A673 (cell line): ENCODE measurements around the gene SORD. TPM values are rescaled to one million over a fixed set of nuclear protein-coding genes. Genes with fewer than 3 reads are reported as not detected.
"Not testable (repeated sequence)": the region's sequence is repeated elsewhere in the genome, so short reads cannot be mapped to it uniquely, and the experiment has no call there.

Experiments
- BruUV-seq: library from RNA; stranded (reverse); fragments of 400-500 nt; replicated peaks from 2 replicates; lab custom pipeline; 2021; lab: Mats Ljungman, UMichigan
- CTCF ChIA-PET: fragments of 300-600 bp; sonication (Branson Sonifier 250); formaldehyde crosslinking; loops from one replicate; lab custom pipeline; 2022; ENCODE audit warnings: antibody characterized with exemption; lab: Charles Lee
- POLR2A ChIA-PET: fragments of 300-600 bp; sonication (Branson Sonifier 250); formaldehyde crosslinking; loops from one replicate; lab custom pipeline; 2022; ENCODE audit warnings: antibody characterized with exemption; ENCODE audit not compliant: low non-redundant PET; lab: Charles Lee
- DNase-seq: peaks from one replicate; pipeline ENCODE4 v3.0.0-alpha.2; 2015; ENCODE audit warnings: low spot score
- H3K27ac ChIP-seq: fragments of 200-600 bp; sonication (generic); 2 replicates; pipeline ENCODE4 v1.5.1; 2016; ENCODE audit warnings: mixed run types, low read depth, mild to moderate bottlenecking, mixed read lengths, antibody characterized with exemption, low read length; ENCODE audit not compliant: poor library complexity, severe bottlenecking
- H3K27me3 ChIP-seq: fragments of 200-600 bp; sonication (generic); replicated peaks from 2 replicates; pipeline ENCODE4 v1.6.1; 2017; ENCODE audit warnings: mixed run types, low read depth, mild to moderate bottlenecking, mixed read lengths, antibody characterized with exemption, low read length; ENCODE audit not compliant: insufficient read depth, poor library complexity
- H3K36me3 ChIP-seq: fragments of 200-600 bp; sonication (generic); 2 replicates; pipeline ENCODE4 v1.6.1; 2016; ENCODE audit warnings: mixed run types, mild to moderate bottlenecking, mixed read lengths, antibody characterized with exemption, low read length; ENCODE audit not compliant: insufficient read depth, poor library complexity, severe bottlenecking
- H3K4me1 ChIP-seq: fragments of 200-600 bp; sonication (generic); 2 replicates; pipeline ENCODE4 v1.6.1; 2017; ENCODE audit warnings: mixed run types, mild to moderate bottlenecking, mixed read lengths, antibody characterized with exemption, low read length; ENCODE audit not compliant: insufficient read depth, poor library complexity, severe bottlenecking
- H3K4me3 ChIP-seq: fragments of 200-600 bp; sonication (generic); 2 replicates; pipeline ENCODE4 v1.5.1; 2016; ENCODE audit warnings: low read depth, mixed run types, mild to moderate bottlenecking, mixed read lengths, low read length; ENCODE audit not compliant: poor library complexity, severe bottlenecking
- H3K9me3 ChIP-seq: fragments of 200-600 bp; sonication (generic); 2 replicates; pipeline ENCODE4 v1.6.1; 2016; ENCODE audit warnings: mixed run types, low read depth, mild to moderate bottlenecking, mixed read lengths, antibody characterized with exemption, low read length; ENCODE audit not compliant: poor library complexity, severe bottlenecking
- EZH2 ChIP-seq: fragments of 200-600 bp; sonication (generic); IDR thresholded peaks from 2 replicates; pipeline ENCODE4 v1.6.1; 2017; ENCODE audit warnings: borderline replicate concordance, low read depth, mild to moderate bottlenecking, mixed read lengths, antibody characterized with exemption, low read length; ENCODE audit not compliant: poor library complexity, severe bottlenecking
- intact Hi-C: fragments of 100-400 bp; cut with micrococcal nuclease; formaldehyde crosslinking; loops from one replicate; pipeline ENCODE4 v1.10.0; 2022; ENCODE audit not compliant: unreplicated experiment
- total RNA-seq: library from RNA; stranded (reverse); gene quantifications from 2 replicates; pipeline ENCODE4 v1.2.3, GENCODE V29; 2021
- TF ChIP-seq, protein P1 (sequence below): fragments of 300-800, 200-600 bp; sonication (generic); conservative IDR thresholded peaks from 2 replicates; pipeline ENCODE4 v1.5.1; 2017; ENCODE audit warnings: low read depth, mild to moderate bottlenecking, antibody characterized with exemption, low read length, moderate library complexity, mixed read lengths

SORD gene
- total RNA-seq, 1 experiment from 2014 or later, result 286 TPM

DNA sequence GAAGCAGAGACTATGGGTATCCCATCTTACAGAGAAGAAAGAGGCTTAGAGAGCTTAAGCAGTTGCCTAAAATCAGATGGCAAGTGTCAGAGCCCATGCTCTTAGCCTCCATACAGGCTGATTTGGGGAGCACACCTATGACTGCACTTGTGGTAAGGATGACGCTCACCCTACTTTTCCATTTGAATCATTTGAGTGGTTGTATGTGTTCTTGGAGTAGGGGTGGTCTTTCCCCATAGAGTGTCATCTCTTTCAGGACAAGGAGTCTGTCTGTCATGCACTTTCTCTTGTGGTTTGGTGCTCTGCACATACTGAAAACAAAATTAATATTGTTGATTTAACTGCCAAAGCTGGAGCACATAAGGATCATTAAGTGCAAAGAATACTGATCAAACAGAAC is 35.3 kb upstream of the SORD start:
- DNase-seq, POLR2A ChIA-PET, intact Hi-C loops, H3K4me3 ChIP-seq, CTCF ChIA-PET, H3K9me3 ChIP-seq, H3K4me1 ChIP-seq, H3K27ac ChIP-seq, H3K27me3 ChIP-seq, H3K36me3 ChIP-seq, BruUV-seq: not testable (repeated sequence)

DNA sequence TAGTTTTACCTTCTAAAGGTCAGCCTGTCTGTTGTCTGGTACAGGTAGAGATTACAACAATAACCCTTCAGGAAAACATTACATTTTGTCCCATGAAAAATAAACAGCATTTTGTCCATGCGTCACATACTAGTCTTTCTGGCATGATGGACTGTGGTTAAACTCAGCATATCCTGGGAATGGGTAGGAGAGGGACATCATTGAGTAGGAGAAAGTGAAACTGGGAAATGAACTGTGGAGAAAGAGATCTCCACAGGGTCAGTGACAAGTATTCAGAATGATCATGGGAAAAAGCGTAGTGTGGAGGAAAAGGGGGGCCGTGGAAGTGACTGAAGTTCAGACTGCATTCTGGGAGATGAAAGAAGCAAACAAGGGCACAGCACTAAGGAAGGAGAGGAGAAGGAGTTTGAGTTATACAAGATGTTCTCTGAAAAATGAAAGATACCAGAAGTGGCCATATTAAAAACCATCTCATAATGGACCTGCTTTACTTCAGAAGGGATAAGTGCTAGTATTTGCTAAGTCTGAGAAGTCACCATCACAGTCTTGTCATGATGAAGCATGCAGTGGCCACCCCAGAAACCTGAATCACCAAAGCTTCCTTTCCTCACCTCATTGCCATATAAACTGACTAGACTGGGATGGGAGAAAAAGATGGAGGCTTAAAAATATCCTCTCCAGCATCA is 34.7 kb upstream of the SORD start:
- H3K9me3 ChIP-seq, H3K4me1 ChIP-seq, DNase-seq, H3K27me3 ChIP-seq, H3K27ac ChIP-seq, intact Hi-C loops, CTCF ChIA-PET, H3K4me3 ChIP-seq, H3K36me3 ChIP-seq, POLR2A ChIA-PET, BruUV-seq: not testable (repeated sequence)

DNA sequence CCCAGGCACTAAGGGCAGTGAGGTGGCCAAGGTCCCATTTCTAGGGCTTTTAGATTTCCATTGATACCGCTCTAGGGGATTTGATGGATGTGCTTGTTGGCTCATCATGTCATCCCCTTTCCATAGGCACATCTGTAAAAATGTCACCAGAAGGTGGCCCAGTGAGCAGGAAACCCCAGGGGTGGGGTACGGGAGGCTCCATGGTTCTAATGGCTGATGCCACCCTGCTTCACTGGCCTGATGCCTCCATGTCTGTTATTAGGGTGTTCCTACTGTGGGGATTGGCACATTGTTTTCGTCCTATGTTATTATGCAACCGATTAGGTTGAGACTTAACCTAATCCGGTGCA is 34.1 kb upstream of the SORD start:
- DNase-seq, H3K4me1 ChIP-seq, H3K27me3 ChIP-seq, POLR2A ChIA-PET, intact Hi-C loops, H3K4me3 ChIP-seq, BruUV-seq, H3K9me3 ChIP-seq, H3K36me3 ChIP-seq, CTCF ChIA-PET, H3K27ac ChIP-seq: not testable (repeated sequence)

DNA sequence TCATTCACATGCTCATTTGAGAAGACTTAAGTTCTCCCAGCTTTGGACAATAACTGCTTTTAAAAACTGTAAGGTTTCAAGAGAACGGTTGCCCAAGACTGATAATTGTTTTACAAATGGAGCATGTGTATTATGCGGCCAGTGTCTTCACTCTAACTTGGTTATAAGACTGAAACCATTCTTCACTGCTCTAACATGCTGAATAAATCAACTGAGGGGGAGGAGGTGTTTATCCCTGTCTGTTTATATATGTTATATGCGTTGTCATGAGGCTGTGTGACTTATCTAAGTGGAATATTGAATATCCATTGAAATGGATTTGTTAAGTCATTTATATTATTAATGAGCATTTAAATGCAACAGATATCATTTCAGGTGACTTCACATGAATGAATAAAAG is 25.4 kb upstream of the SORD start:
- H3K9me3 ChIP-seq, H3K36me3 ChIP-seq, H3K27ac ChIP-seq, POLR2A ChIA-PET, H3K27me3 ChIP-seq, BruUV-seq, intact Hi-C loops, CTCF ChIA-PET, DNase-seq, H3K4me3 ChIP-seq, H3K4me1 ChIP-seq: not testable (repeated sequence)

DNA sequence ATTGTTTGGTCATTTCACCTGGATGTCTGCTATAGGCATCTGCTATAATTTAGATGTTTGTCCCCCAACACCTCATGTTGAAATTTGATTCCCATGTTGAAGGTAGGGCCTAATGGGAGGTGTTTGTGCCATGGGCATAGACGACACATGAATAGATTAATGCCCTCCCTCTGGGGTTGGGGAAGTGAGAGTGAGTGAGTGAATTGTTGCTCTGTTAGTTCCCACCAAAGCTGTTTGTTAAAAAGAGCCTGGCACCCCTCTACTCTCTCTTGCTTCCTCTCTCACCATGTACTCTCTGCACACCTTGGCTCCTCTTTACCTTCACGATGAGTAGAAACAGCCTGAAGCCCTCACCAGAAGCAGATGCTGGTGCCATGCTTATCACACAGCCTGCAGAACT is 23.9 kb upstream of the SORD start:
- CTCF ChIA-PET, result no interaction called here
- H3K27me3 ChIP-seq, result no peaks in the 10 kb centered on the region
- no peaks in the 10 kb centered on the region for H3K4me1 ChIP-seq
- no peaks in the 10 kb centered on the region for H3K9me3 ChIP-seq
- H3K36me3 ChIP-seq, result no peaks in the 10 kb centered on the region
- TF ChIP-seq EZH2, result no peak
- TF ChIP-seq, protein P1, sequence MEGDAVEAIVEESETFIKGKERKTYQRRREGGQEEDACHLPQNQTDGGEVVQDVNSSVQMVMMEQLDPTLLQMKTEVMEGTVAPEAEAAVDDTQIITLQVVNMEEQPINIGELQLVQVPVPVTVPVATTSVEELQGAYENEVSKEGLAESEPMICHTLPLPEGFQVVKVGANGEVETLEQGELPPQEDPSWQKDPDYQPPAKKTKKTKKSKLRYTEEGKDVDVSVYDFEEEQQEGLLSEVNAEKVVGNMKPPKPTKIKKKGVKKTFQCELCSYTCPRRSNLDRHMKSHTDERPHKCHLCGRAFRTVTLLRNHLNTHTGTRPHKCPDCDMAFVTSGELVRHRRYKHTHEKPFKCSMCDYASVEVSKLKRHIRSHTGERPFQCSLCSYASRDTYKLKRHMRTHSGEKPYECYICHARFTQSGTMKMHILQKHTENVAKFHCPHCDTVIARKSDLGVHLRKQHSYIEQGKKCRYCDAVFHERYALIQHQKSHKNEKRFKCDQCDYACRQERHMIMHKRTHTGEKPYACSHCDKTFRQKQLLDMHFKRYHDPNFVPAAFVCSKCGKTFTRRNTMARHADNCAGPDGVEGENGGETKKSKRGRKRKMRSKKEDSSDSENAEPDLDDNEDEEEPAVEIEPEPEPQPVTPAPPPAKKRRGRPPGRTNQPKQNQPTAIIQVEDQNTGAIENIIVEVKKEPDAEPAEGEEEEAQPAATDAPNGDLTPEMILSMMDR, result no peak
- no peak for DNase-seq
- H3K27ac ChIP-seq, result no peak overlapping the region
- BruUV-seq, result no TSS peak
- no peak overlapping the region for H3K4me3 ChIP-seq
- POLR2A ChIA-PET, result no interaction called here
- intact Hi-C loops, result no loop called here

DNA sequence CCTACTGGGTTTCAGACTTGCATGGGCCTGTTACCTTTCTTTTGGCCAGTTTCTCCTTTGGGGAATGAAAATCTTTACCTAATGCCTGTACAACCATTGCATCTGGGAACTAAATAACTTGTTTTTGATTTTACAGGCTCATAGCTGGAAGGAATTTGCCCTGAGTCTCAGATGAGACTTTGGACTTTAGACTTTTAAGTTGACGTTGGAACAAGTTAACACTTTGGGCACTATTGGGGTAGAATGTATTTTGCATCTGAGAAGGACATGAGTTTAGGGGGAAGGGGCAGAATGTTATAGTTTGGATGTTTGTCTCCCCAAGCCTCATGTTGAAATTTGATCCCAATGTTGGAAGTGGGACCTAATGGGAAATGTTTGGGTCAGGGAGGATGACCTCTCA is 21.8 kb upstream of the SORD start:
- H3K4me3 ChIP-seq, POLR2A ChIA-PET, H3K36me3 ChIP-seq, H3K9me3 ChIP-seq, BruUV-seq, H3K27me3 ChIP-seq, CTCF ChIA-PET, intact Hi-C loops, H3K27ac ChIP-seq, DNase-seq, H3K4me1 ChIP-seq: not testable (repeated sequence)

DNA sequence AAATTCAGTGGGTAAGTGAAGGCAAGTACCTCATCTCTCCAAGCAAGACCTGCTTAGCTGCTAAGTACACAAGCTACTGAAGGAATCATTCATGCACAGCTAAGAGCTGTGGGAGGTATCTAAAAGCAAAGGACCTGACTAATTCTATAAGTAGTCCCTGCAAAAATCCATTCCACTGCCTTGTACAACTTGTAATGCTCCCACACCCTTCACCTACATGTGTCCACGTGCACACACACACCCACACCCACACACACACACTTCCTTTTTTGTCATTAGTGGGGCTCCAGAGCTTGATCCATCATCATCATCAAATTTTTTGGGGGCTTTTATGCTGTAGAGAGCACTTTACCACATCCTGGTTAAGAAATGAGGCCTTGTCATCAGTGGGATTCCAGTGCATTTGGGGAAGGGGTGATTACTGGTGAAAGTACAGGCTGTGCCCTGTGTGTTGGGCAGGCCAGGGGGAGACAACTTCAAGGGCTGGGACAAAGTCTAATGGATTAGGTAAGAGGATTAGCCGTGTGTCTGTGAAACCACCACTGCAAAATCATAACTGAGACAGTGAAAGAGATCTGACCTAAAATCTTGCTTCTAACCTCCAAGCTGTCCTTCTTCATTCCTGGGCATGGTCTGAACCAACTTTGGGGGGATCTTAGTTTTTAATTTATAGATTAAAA is 19.1 kb upstream of the SORD start:
- CTCF ChIA-PET, DNase-seq: not testable (repeated sequence)

More for the DNA sequence above, 19.1 kb upstream of the SORD start:
- H3K9me3 ChIP-seq, intact Hi-C loops, H3K27ac ChIP-seq, H3K4me1 ChIP-seq, H3K4me3 ChIP-seq, H3K27me3 ChIP-seq, H3K36me3 ChIP-seq, POLR2A ChIA-PET, BruUV-seq: not testable (repeated sequence)
